ENCODE results near the gene HOXC6. TPM values are rescaled to one million over a fixed set of nuclear protein-coding genes. Genes with fewer than 3 reads are reported as not detected.

Gene HOXC6
- total RNA-seq, 4 donors from 2014 or later: 0.23 to 0.42 (median 0.32) TPM; not detected in 1

DNA sequence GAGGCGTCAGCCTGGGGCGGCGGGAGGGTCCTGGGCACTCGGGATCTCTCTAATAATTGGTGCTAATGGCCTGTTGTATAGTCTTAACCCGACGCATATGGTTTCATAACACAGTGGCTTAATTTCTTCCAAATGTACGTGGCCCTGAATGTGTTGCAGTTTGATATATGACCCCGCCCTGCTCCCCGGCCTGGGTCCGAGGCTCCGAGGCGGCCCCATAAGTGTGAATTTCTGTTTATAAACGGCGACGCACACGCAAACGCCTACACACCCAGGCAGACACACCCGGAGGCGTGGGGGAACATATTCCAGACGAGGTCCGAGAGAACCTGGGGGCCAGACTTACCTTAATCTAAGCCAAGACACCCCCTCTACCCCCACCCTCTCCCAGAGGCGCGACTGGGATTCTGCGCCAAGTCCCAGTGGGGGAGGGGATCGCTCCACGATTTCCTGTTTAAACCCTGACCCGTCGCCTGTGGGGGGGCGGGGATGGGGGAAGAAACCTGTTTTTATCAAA is 9.7 kb upstream of the HOXC6 start:
- no peak for DNase-seq (ENCODE audit: extremely low spot score)
- intact Hi-C loops (cut with DNase I): loop anchor here (10.0 kb wide), 1 partner anchor 346 kb away; the partner anchor contains the start of gene GPR84
- TF ChIP-seq CTCF (IDR thresholded peaks at IDR 0.05) (no peak), POLR2AphosphoS5 (IDR thresholded peaks at IDR 0.05) (no peak), POLR2A (IDR thresholded peaks at IDR 0.05; ENCODE audit: low read depth) (no peak), EP300 (IDR thresholded peaks at IDR 0.05) (no peak)
- 37% methylated on average over 29 of the region's 29 CpGs for WGBS
- Histone ChIP-seq H3K36me3 (no peaks in the 10 kb centered on the region), H3K4me1 (peaks cover 22 to 57% (median 44%) of the 10 kb centered on the region in 4 donors), H3K9me3 (no peaks in the 10 kb centered on the region), H3K4me3 (peak overlapping the region; percentile 48 to 62 (median 53)), H3K27me3 (peaks cover 0 to 100% (median 52%) of the 10 kb centered on the region in 4 donors), H3K27ac (replicated peaks in 1 of 4) (peak overlapping the region in 3 of 4 donors; percentile 22 to 61 (median 36))

DNA sequence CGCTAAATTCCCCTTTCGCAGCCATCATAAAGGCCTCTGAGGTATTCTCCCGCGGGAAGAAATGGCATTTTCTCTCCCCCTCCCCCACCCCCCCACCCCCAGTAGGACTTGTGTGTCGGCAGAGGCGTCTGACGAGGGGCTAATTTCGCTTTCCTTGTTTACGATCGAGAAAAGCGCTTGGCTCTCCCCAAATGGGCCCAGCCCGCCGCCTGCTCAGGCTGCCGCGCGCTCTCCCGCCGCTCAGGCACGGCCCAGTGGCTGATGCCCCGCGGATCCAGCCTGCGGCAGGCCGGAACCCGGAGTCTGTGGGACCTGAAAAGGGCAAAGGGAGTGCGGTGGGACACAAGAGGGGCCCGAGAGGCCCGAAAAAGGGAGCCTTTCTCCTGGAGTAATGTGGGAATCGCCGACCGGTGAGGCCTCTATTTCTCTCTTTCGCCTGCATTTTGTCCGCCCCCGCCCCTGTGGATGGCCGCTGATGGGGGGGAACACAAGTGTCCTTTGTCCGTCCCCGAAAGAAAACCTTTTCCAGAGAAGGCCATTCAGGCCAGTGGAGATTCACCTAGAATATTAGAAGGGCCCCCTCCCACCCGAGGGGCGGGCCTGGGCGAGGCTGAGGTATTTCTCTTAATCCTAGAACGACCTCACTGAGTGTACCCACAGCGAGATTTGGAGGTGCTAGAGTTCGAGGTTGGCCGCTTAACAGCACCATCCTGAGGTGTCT is 9.0 kb upstream of the HOXC6 start:
- Histone ChIP-seq H3K27ac (replicated peaks in 1 of 4) (peak overlapping the region in 1 of 4 donors; percentile 23), H3K4me1 (peaks cover 22 to 54% (median 42%) of the 10 kb centered on the region in 4 donors), H3K36me3 (no peaks in the 10 kb centered on the region), H3K27me3 (peaks cover 0 to 100% (median 54%) of the 10 kb centered on the region in 4 donors), H3K4me3 (peak overlapping the region in 3 of 4 donors; percentile 24 to 56 (median 48)), H3K9me3 (no peaks in the 10 kb centered on the region)
- no peak for DNase-seq (ENCODE audit: extremely low spot score)
- WGBS: 54% methylated on average over 34 of the region's 43 CpGs
- TF ChIP-seq POLR2AphosphoS5 (IDR thresholded peaks at IDR 0.05) (no peak), CTCF (IDR thresholded peaks at IDR 0.05) (no peak), EP300 (IDR thresholded peaks at IDR 0.05) (no peak), POLR2A (IDR thresholded peaks at IDR 0.05; ENCODE audit: low read depth) (no peak)
- intact Hi-C loops (cut with DNase I): loop anchor here (10.0 kb wide), 1 partner anchor 346 kb away; the partner anchor contains the start of gene GPR84

DNA sequence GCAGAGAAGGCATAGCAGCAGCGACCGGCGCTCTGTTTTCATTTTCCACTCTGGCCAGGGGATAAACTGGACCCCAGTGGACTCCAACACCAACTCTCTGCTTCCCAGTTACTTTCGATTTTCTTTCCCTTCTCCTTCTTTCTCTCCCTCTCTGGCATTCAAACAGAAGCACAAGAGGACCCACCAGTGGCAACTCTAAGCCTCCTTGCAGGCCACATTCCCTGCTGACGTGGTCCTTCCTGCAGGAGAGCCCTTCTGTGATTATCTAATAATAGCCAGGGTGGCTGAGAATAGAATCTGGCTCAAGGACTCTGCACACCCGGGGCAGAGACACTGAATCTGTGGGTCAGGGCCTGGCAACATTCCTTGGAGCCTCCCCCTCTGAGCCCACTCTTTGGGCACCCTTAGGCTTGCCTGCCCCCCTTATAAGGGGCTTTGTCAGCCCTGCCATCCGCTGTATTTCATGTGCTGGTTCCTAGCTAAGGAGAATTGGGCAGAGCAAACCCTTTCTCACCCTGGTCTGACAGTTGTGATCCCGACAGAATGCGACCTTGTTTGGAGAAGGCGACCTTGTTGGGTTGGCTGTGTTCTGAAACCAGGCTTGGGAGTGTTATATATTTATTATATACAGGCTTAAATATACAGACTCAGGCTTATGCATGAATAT is 8.2 kb upstream of the HOXC6 start:
- TF ChIP-seq POLR2AphosphoS5 (IDR thresholded peaks at IDR 0.05): no peak
- no peak for TF ChIP-seq CTCF (IDR thresholded peaks at IDR 0.05)
- no peak for TF ChIP-seq POLR2A (IDR thresholded peaks at IDR 0.05; ENCODE audit: low read depth)
- TF ChIP-seq EP300 (IDR thresholded peaks at IDR 0.05): no peak
- intact Hi-C loops (cut with DNase I): loop anchor here (10.0 kb wide), 1 partner anchor 345 kb away; the partner anchor contains the start of gene GPR84
- DNase-seq (ENCODE audit: extremely low spot score): no peak
- Histone ChIP-seq H3K27ac (replicated peaks in 1 of 4) (peak overlapping the region in 1 of 4 donors; percentile 23), H3K4me1 (peaks cover 16 to 46% (median 36%) of the 10 kb centered on the region in 4 donors), H3K27me3 (peaks cover 0 to 100% (median 53%) of the 10 kb centered on the region in 4 donors), H3K36me3 (no peaks in the 10 kb centered on the region), H3K9me3 (no peaks in the 10 kb centered on the region), H3K4me3 (no peak overlapping the region)
- WGBS: 53% methylated on average over 8 of the region's 10 CpGs

- no peak for TF ChIP-seq POLR2A (IDR thresholded peaks at IDR 0.05; ENCODE audit: low read depth)
- no peak for TF ChIP-seq POLR2AphosphoS5 (IDR thresholded peaks at IDR 0.05)
- no peak for TF ChIP-seq CTCF (IDR thresholded peaks at IDR 0.05)
- TF ChIP-seq EP300 (IDR thresholded peaks at IDR 0.05): no peak
- no peak for DNase-seq (ENCODE audit: extremely low spot score)
- Histone ChIP-seq H3K27me3 (peaks cover 0 to 100% (median 52%) of the 10 kb centered on the region in 4 donors), H3K4me3 (no peak overlapping the region), H3K36me3 (no peaks in the 10 kb centered on the region), H3K4me1 (peaks cover 16 to 43% (median 36%) of the 10 kb centered on the region in 4 donors), H3K27ac (replicated peaks in 1 of 4) (no peak overlapping the region), H3K9me3 (no peaks in the 10 kb centered on the region)
- intact Hi-C loops (cut with DNase I): no loop called here
- 84% methylated on average over 22 of the region's 23 CpGs for WGBS
Measured at GRCh38 chr12:54020591-54021405, 7.4 kb upstream of the HOXC6 start.

Data from esophagus muscularis mucosa (tissue), 4 donors.